ENCODE data around the gene ARHGAP6. TPM values are rescaled to one million over a fixed set of nuclear protein-coding genes. Genes with fewer than 3 reads are reported as not detected.

ARHGAP6 gene
- total and polyA plus RNA-seq, 9 of the 15 experiments (the other 6 are each of a cell fraction or from before 2014, with no cell fraction given) = 12.5 to 63.6 (median 41.8) TPM

- H3K9ac ChIP-seq (ENCODE audit: insufficient read depth in 1 of 2, low read depth in 2 of 2, low read length in 2 of 2) = no peak overlapping the region
- H3K4me1 ChIP-seq (replicated peaks in 1 of 2; ENCODE audit: control insufficient read depth in 2 of 2, insufficient read depth in 2 of 2, low read length in 2 of 2) = peaks cover 9 to 51% of the 10 kb centered on the region in 2 experiments
- intact Hi-C loops (cut with micrococcal nuclease) = loop anchor here (2.0 kb wide), 1 partner anchor 69 kb away; no protein-coding TSS in a partner anchor
- H4K20me1 ChIP-seq (replicated peaks; ENCODE audit: control insufficient read depth, insufficient read depth, low read length) = no peaks in the 10 kb centered on the region
- in situ Hi-C loops (cut with MboI) = no loop called here
- no peak for DNase-seq (ENCODE audit: extremely low read depth in 1 of 4, low spot score in 3 of 4)
- no peak for FAIRE-seq
- ChIA-PET CTCF (ENCODE audit: low intra/inter-chr PET ratio) (no interaction called here), POLR2A (interaction anchor here (1.2 kb wide), 1 partner anchor 46 kb away, joined by 3 read pairs; no protein-coding TSS in a partner anchor)
- no peak overlapping the region for H3K27ac ChIP-seq (ENCODE audit: extremely low read depth, low read depth, low read length)
- 83% methylated on average over 1 of the region's 1 CpG for WGBS (ENCODE audit: insufficient coverage, low coverage, missing lambda C conversion rate)
- BruUV-seq (replicated peaks) = no TSS peak
- no peaks in the 10 kb centered on the region for H3K9me1 ChIP-seq (ENCODE audit: control insufficient read depth, insufficient read depth, low read length)
- peaks cover 82% of the 10 kb centered on the region for H3K79me2 ChIP-seq (ENCODE audit: control insufficient read depth, insufficient read depth, low read length)
- no peak overlapping the region for H3K4me2 ChIP-seq (ENCODE audit: insufficient read depth, low read length)
- H2AFZ ChIP-seq (ENCODE audit: low read depth, low read length) = no peak overlapping the region
- ATAC-seq = no peak
- H3K4me3 ChIP-seq = no peak overlapping the region
- no peaks in the 10 kb centered on the region for H3K9me3 ChIP-seq (replicated peaks; ENCODE audit: control insufficient read depth, insufficient read depth, low read depth, low read length)
- H3K27me3 ChIP-seq (ENCODE audit: control insufficient read depth in 2 of 2, insufficient read depth in 2 of 2, low read length in 2 of 2) = no peaks in the 10 kb centered on the region
- TF ChIP-seq SUPT5H (IDR thresholded peaks at IDR 0.05) = no peak
- no peak for TF ChIP-seq CBFA2T2 (conservative IDR thresholded peaks at IDR 0.05)
- TF ChIP-seq ZNF197 (CRISPR knock-in tag; IDR thresholded peaks at IDR 0.05; ENCODE audit: low read depth) = no peak
- no peak for TF ChIP-seq YBX1 (IDR thresholded peaks at IDR 0.05)
- TF ChIP-seq ZNF280A (IDR thresholded peaks at IDR 0.05; ENCODE audit: low read depth, partially characterized antibody) = no peak
- no peaks in the 10 kb centered on the region; the same call in 2 of the 3 replicates for H3K36me3 ChIP-seq (ENCODE audit: control insufficient read depth, insufficient read depth, low read length)
These were observed 406.3 kb downstream of the ARHGAP6 start for GRCh38 chrX:11259437-11259836.
